ENCODE results near the gene TRPM7.

Gene TRPM7

GRCh38 chr15:50562735-50563640 lies 123.6 kb downstream of the TRPM7 start:
- DNase-seq (ENCODE audit: low spot score) = no peak

- DNase-seq (ENCODE audit: low spot score) = no peak
Observed at GRCh38 chr15:50558012-50558411, 128.6 kb downstream of the TRPM7 start.

- DNase-seq (ENCODE audit: low spot score) = no peak
Observed at GRCh38 chr15:50556642-50557371, 129.8 kb downstream of the TRPM7 start.

GRCh38 chr15:50552238-50552637 lies 134.4 kb downstream of the TRPM7 start:
- no peak for DNase-seq (ENCODE audit: low spot score)

- DNase-seq (ENCODE audit: low spot score) = no peak
Observed at GRCh38 chr15:50549326-50549725, 137.3 kb downstream of the TRPM7 start.

- DNase-seq (ENCODE audit: low spot score) = no peak
Observed at GRCh38 chr15:50546566-50546965, 140.0 kb downstream of the TRPM7 start, which contains the start of gene USP50. USP50 (minus strand) TSS chr15:50546666; CDS start chr15:50546525, 141 bp downstream.

- DNase-seq (ENCODE audit: low spot score) = no peak
Observed at GRCh38 chr15:50544368-50544767, 142.2 kb downstream of the TRPM7 start.

GRCh38 chr15:50543556-50543955 lies 143.0 kb downstream of the TRPM7 start:
- DNase-seq (ENCODE audit: low spot score) = no peak

- no peak for DNase-seq (ENCODE audit: low spot score)
Observed at GRCh38 chr15:50542887-50543210, 143.7 kb downstream of the TRPM7 start.

- DNase-seq (ENCODE audit: low spot score) = no peak
Observed at GRCh38 chr15:50531766-50532165, 154.8 kb downstream of the TRPM7 start.

GRCh38 chr15:50531163-50531562 lies 155.4 kb downstream of the TRPM7 start:
- no peak for DNase-seq (ENCODE audit: low spot score)

- no peak for DNase-seq (ENCODE audit: low spot score)
Observed at GRCh38 chr15:50523851-50524251, 162.7 kb downstream of the TRPM7 start.

- DNase-seq (ENCODE audit: low spot score) = no peak
Observed at GRCh38 chr15:50519740-50520425, 166.7 kb downstream of the TRPM7 start.

- no peak for DNase-seq (ENCODE audit: low spot score)
Observed at GRCh38 chr15:50513001-50513400, 173.6 kb downstream of the TRPM7 start.
